T-cell (primary cell): ENCODE data around the gene GALNT11. TPM values are rescaled to one million over a fixed set of nuclear protein-coding genes. Genes with fewer than 3 reads are reported as not detected.

ENCODE experiments used
- ATAC-seq, 4 experiments: fragments of 200-7000 bp in 3 of 4; fragments of 150-1000 bp in 1 of 4; cut with Tn5 transposase; replicated peaks in 1 of 4; 1 replicate in 3 of 4; 2 replicates in 1 of 4; pipeline ENCODE4 v1.10.0; 2021; ENCODE audit warnings: moderate library complexity in 3 of 4, mild to moderate bottlenecking in 2 of 4, moderate number of reproducible peaks in 1 of 4
- CTCF ChIA-PET, 2 donors: fragments of 300-600 bp; sonication (Branson Sonifier 250); formaldehyde crosslinking; loops; one replicate each; lab custom pipeline; 2022; ENCODE audit warnings: antibody characterized with exemption in 2 of 2; lab: Charles Lee
- POLR2A ChIA-PET, 2 donors: fragments of 300-600 bp; sonication (Branson Sonifier 250); formaldehyde crosslinking; loops; one replicate each; lab custom pipeline; 2022; ENCODE audit warnings: antibody characterized with exemption in 2 of 2; lab: Charles Lee
- DNase-seq, 35 experiments: peaks; one replicate each; pipeline versions ENCODE4 v3.0.0 to v3.0.0-alpha.2; 2013 to 2023
- H3K27ac ChIP-seq: one replicate; pipeline ENCODE4 v1.5.1; 2013; ENCODE audit warnings: low read length
- H3K27me3 ChIP-seq, 2 experiments: replicated peaks in 1 of 2; 1 replicate in 1 of 2; 2 replicates in 1 of 2; pipeline versions ENCODE4 v1.6.1 to v1.7.0; 2013; ENCODE audit warnings: low read length in 1 of 2, mixed read lengths in 1 of 2; ENCODE audit not compliant: control insufficient read depth in 2 of 2, insufficient read depth in 2 of 2; ENCODE audit errors: extremely low read depth in 1 of 2
- H3K36me3 ChIP-seq, 2 donors: 1 replicate in 1 of 2; 2 replicates in 1 of 2; pipeline versions ENCODE4 v1.6.1 to v1.7.0; 2013; ENCODE audit warnings: low read length in 1 of 2; ENCODE audit not compliant: control insufficient read depth in 2 of 2, insufficient read depth in 1 of 2; ENCODE audit errors: extremely low read depth in 1 of 2
- H3K4me1 ChIP-seq, 2 experiments: 1 replicate in 1 of 2; 2 replicates in 1 of 2; pipeline versions ENCODE4 v1.6.1 to v1.7.0; 2013; ENCODE audit warnings: low read length in 2 of 2, mixed read lengths in 1 of 2; ENCODE audit not compliant: insufficient read depth in 2 of 2, control insufficient read depth in 1 of 2; ENCODE audit errors: extremely low read depth in 1 of 2
- H3K4me3 ChIP-seq, 2 donors: 1 replicate in 1 of 2; 2 replicates in 1 of 2; pipeline versions ENCODE4 v1.5.1 to v1.7.0; 2013; ENCODE audit warnings: mild to moderate bottlenecking in 2 of 2, low read length in 1 of 2, moderate library complexity in 1 of 2; ENCODE audit not compliant: control insufficient read depth in 1 of 2; ENCODE audit errors: extremely low read depth in 1 of 2
- H3K9me3 ChIP-seq: 2 replicates; pipeline ENCODE4 v1.7.0; 2013
- H3K27ac Mint-ChIP-seq, 2 donors: one replicate each; pipeline ENCODE4 v1.8.0; 2020 to 2021; ENCODE audit warnings: mild to moderate bottlenecking in 2 of 2, mixed read lengths in 2 of 2
- H3K27me3 Mint-ChIP-seq, 2 donors: one replicate each; pipeline ENCODE4 v1.8.0; 2021 to 2022; ENCODE audit warnings: mixed read lengths in 2 of 2
- H3K36me3 Mint-ChIP-seq: one replicate; pipeline ENCODE4 v1.8.0; 2021; ENCODE audit warnings: mixed read lengths
- H3K4me1 Mint-ChIP-seq, 3 donors: one replicate each; pipeline ENCODE4 v1.8.0; 2020 to 2022; ENCODE audit warnings: mixed read lengths in 3 of 3, mild to moderate bottlenecking in 1 of 3
- H3K4me3 Mint-ChIP-seq, 3 donors: one replicate each; pipeline ENCODE4 v1.8.0; 2020 to 2022; ENCODE audit warnings: mild to moderate bottlenecking in 3 of 3, mixed read lengths in 3 of 3, moderate library complexity in 3 of 3
- H3K9me3 Mint-ChIP-seq, 3 donors: one replicate each; pipeline ENCODE4 v1.8.0; 2020 to 2022; ENCODE audit warnings: mixed read lengths in 3 of 3
- WGBS: methylation state at CpG from one replicate; pipeline ENCODE4 v1.1.5; 2013; ENCODE audit warnings: missing lambda C conversion rate; ENCODE audit not compliant: insufficient coverage; 5-methylcytosine and 5-hydroxymethylcytosine counted together
- total RNA-seq, 35 experiments: library from RNA in 6 of 35; stranded (reverse) in 6 of 35; fragments of 120-200 nt in 1 of 35; gene quantifications; one replicate each; pipeline versions ENCODE4 v1.2.1 to v1.2.4 and lab custom pipeline; 2013 to 2026

The GALNT11 gene
- total RNA-seq, 5 donors from 2014 or later (not counting 1 experiment from before 2014, with no cell fraction given), result 20.4 to 28.2 (median 24.0) TPM

DNA sequence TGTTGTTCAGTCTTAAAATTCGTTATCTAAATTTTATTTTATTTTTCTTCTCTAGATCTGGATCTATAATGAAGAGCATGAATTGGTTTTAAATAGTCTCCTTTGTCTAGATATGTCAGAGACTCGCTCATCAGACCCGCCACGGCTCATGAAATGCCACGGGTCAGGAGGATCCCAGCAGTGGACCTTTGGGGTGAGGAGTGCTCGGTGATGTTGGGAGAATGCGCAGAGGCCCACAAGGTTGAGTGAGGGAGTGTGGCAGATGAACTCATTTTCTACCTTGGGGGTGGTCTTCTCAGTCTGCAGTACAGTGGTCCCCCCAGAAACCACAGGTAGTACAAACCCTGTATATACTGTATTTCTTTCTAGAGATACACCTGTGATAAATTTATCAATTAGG is 95.3 kb downstream of the GALNT11 start:
- H3K4me1 Mint-ChIP-seq, result peaks cover 15 to 24% (median 19%) of the 10 kb centered on the region in 3 donors
- H3K36me3 ChIP-seq, result peaks cover 9 to 73% of the 10 kb centered on the region in 2 donors
- H3K4me3 Mint-ChIP-seq, result no peak overlapping the region
- peaks cover 10 to 11% (median 11%) of the 10 kb centered on the region in 3 donors for H3K9me3 Mint-ChIP-seq
- 100% methylated on average over 3 of the region's 7 CpGs for WGBS
- no peak overlapping the region for H3K27ac ChIP-seq
- no peak overlapping the region for H3K4me3 ChIP-seq
- ChIA-PET POLR2A (no interaction called here), CTCF (interaction anchor here in 1 of 2 donors (0.6 kb wide), 1 partner anchor 29 kb away, joined by 3 read pairs; no protein-coding TSS in a partner anchor)
- no peaks in the 10 kb centered on the region for H3K27me3 Mint-ChIP-seq
- peaks cover 76% of the 10 kb centered on the region for H3K36me3 Mint-ChIP-seq
- H3K9me3 ChIP-seq, result no peaks in the 10 kb centered on the region
- no peak for ATAC-seq
- no peak for DNase-seq
- H3K4me1 ChIP-seq, result peaks cover 0 to 4% of the 10 kb centered on the region in 2 experiments
- H3K27ac Mint-ChIP-seq, result no peak overlapping the region
- H3K27me3 ChIP-seq, result no peaks in the 10 kb centered on the region

- Histone ChIP-seq H3K4me3 (no peak overlapping the region), H3K36me3 (peaks cover 9 to 73% of the 10 kb centered on the region in 2 donors), H3K27me3 (no peaks in the 10 kb centered on the region), H3K27ac (no peak overlapping the region), H3K4me1 (peaks cover 0 to 4% of the 10 kb centered on the region in 2 experiments), H3K9me3 (no peaks in the 10 kb centered on the region)
- H3K27me3 Mint-ChIP-seq, result no peaks in the 10 kb centered on the region
- peaks cover 76% of the 10 kb centered on the region for H3K36me3 Mint-ChIP-seq
- peaks cover 10 to 11% (median 11%) of the 10 kb centered on the region in 3 donors for H3K9me3 Mint-ChIP-seq
- 98% methylated on average over 6 of the region's 9 CpGs for whole genome bisulfite sequencing
- DNase-seq (no peak), ATAC-seq (no peak)
- ChIA-PET POLR2A (no interaction called here), CTCF (interaction anchor here in 1 of 2 donors (0.6 kb wide), 1 partner anchor 14 kb away, joined by 3 read pairs; no protein-coding TSS in a partner anchor)
- H3K27ac Mint-ChIP-seq, result no peak overlapping the region
- no peak overlapping the region for H3K4me3 Mint-ChIP-seq
- peaks cover 15 to 24% (median 19%) of the 10 kb centered on the region in 3 donors for H3K4me1 Mint-ChIP-seq
These were observed 96.0 kb downstream of the GALNT11 start for GRCh38 chr7:152121432-152121831.

DNA sequence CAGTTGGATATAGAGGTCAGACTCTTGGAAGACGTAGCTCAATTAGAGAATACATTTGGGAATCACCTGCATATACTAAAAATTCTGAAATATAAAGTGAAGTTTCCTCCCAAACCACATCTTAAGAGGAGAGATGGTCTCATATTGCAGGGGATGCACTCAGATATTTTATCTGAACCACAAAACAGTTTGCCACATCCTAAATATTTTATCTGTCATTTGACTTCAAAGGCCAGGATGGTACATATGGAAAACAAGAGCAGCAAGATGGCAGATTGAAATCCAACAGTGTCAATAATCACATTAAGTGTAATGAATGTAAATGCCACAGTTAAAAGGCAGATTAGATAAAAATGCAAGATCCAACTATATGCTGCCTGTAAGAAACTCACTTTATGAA is 97.1 kb downstream of the GALNT11 start:
- Histone ChIP-seq H3K4me1 (peaks cover 0 to 4% of the 10 kb centered on the region in 2 experiments), H3K9me3 (no peaks in the 10 kb centered on the region), H3K4me3 (no peak overlapping the region), H3K27ac (no peak overlapping the region), H3K27me3 (no peaks in the 10 kb centered on the region), H3K36me3 (peaks cover 9 to 67% of the 10 kb centered on the region in 2 donors)
- Mint-ChIP-seq H3K4me1 (peaks cover 15 to 27% (median 19%) of the 10 kb centered on the region in 3 donors), H3K9me3 (peaks cover 10 to 11% (median 11%) of the 10 kb centered on the region in 3 donors), H3K27ac (peak overlapping the region in 1 of 2 donors; percentile 14), H3K4me3 (no peak overlapping the region), H3K36me3 (peaks cover 82% of the 10 kb centered on the region), H3K27me3 (no peaks in the 10 kb centered on the region)
- DNase-seq, result no peak
- CTCF ChIA-PET, result no interaction called here
- no peak for ATAC-seq
- WGBS, result no CpG with 5 or more reads among the region's 1 CpG
- POLR2A ChIA-PET, result no interaction called here

- DNase-seq, result no peak
- Mint-ChIP-seq H3K36me3 (peaks cover 66% of the 10 kb centered on the region), H3K27me3 (no peaks in the 10 kb centered on the region), H3K4me3 (no peak overlapping the region), H3K4me1 (peaks cover 12 to 31% (median 14%) of the 10 kb centered on the region in 3 donors), H3K27ac (peak overlapping the region; percentile 27 to 48), H3K9me3 (peaks cover 10 to 11% (median 11%) of the 10 kb centered on the region in 3 donors)
- no peak overlapping the region for H3K27ac ChIP-seq
- ChIA-PET POLR2A (no interaction called here), CTCF (no interaction called here)
- no peak for ATAC-seq
- WGBS, result 98% methylated on average over 7 of the region's 7 CpGs
- H3K4me1 ChIP-seq, result peaks cover 0 to 4% of the 10 kb centered on the region in 2 experiments
- peaks cover 5 to 52% of the 10 kb centered on the region in 2 donors for H3K36me3 ChIP-seq
- no peaks in the 10 kb centered on the region for H3K27me3 ChIP-seq
- no peaks in the 10 kb centered on the region for H3K9me3 ChIP-seq
- H3K4me3 ChIP-seq, result no peak overlapping the region
These were observed 101.3 kb downstream of the GALNT11 start for GRCh38 chr7:152126741-152127140.

GRCh38 chr7:152127229-152127628 is 101.8 kb downstream of the GALNT11 start:
- H3K36me3 Mint-ChIP-seq, result peaks cover 64% of the 10 kb centered on the region
- 97% methylated on average over 15 of the region's 19 CpGs for WGBS
- ChIA-PET CTCF (no interaction called here), POLR2A (no interaction called here)
- no peaks in the 10 kb centered on the region for H3K27me3 ChIP-seq
- peaks cover 5 to 54% of the 10 kb centered on the region in 2 donors for H3K36me3 ChIP-seq
- H3K4me3 ChIP-seq, result no peak overlapping the region
- peaks cover 9 to 26% (median 9%) of the 10 kb centered on the region in 3 donors for H3K4me1 Mint-ChIP-seq
- no peak overlapping the region for H3K27ac ChIP-seq
- no peak overlapping the region for H3K4me3 Mint-ChIP-seq
- H3K4me1 ChIP-seq, result peaks cover 0 to 2% of the 10 kb centered on the region in 2 experiments
- H3K27me3 Mint-ChIP-seq, result no peaks in the 10 kb centered on the region
- ATAC-seq, result no peak
- no peak overlapping the region for H3K27ac Mint-ChIP-seq
- peaks cover 10 to 11% (median 11%) of the 10 kb centered on the region in 3 donors for H3K9me3 Mint-ChIP-seq
- H3K9me3 ChIP-seq, result no peaks in the 10 kb centered on the region
- DNase-seq, result no peak

GRCh38 chr7:152128252-152128651 is 102.8 kb downstream of the GALNT11 start:
- Histone ChIP-seq H3K4me1 (no peaks in the 10 kb centered on the region), H3K36me3 (peaks cover 5 to 51% of the 10 kb centered on the region in 2 donors), H3K9me3 (no peaks in the 10 kb centered on the region), H3K4me3 (no peak overlapping the region), H3K27me3 (no peaks in the 10 kb centered on the region), H3K27ac (no peak overlapping the region)
- no peak for DNase-seq
- peaks cover 0 to 16% (median 0%) of the 10 kb centered on the region in 3 donors for H3K4me1 Mint-ChIP-seq
- H3K9me3 Mint-ChIP-seq, result peaks cover 10 to 11% (median 11%) of the 10 kb centered on the region in 3 donors
- ATAC-seq, result no peak
- no peak overlapping the region for H3K27ac Mint-ChIP-seq
- no peak overlapping the region for H3K4me3 Mint-ChIP-seq
- ChIA-PET POLR2A (no interaction called here), CTCF (no interaction called here)
- WGBS, result 98% methylated on average over 14 of the region's 20 CpGs
- peaks cover 54% of the 10 kb centered on the region for H3K36me3 Mint-ChIP-seq
- no peaks in the 10 kb centered on the region for H3K27me3 Mint-ChIP-seq
